ENCODE data around the gene QSER1.
A peak's percentile ranks its signal among the peaks of the same experiment; 100 is the strongest.

The QSER1 gene

GRCh38 chr11:32890843-32891656 is 1.6 kb upstream of the QSER1 start:
- Histone ChIP-seq H3K9ac (no peak overlapping the region), H3K4me1 (peaks cover 6% of the 10 kb centered on the region), H3K9me3 (ENCODE audit: control insufficient read depth, low read length) (no peaks in the 10 kb centered on the region), H2AFZ (peak overlapping the region; percentile 89), H3K27ac (no peak overlapping the region), H3K27me3 (ENCODE audit: control insufficient read depth, insufficient read depth, low read length) (no peaks in the 10 kb centered on the region), H3K79me2 (no peaks in the 10 kb centered on the region), H3K4me2 (ENCODE audit: low read length) (peak overlapping the region; percentile 66), H3K4me3 (ENCODE audit: low read depth, low read length) (peak overlapping the region; percentile 71), H3K36me3 (ENCODE audit: control insufficient read depth, insufficient read depth, low read length) (no peaks in the 10 kb centered on the region)
- no peak for TF ChIP-seq CTCF (IDR thresholded peaks at IDR 0.05)

DNA sequence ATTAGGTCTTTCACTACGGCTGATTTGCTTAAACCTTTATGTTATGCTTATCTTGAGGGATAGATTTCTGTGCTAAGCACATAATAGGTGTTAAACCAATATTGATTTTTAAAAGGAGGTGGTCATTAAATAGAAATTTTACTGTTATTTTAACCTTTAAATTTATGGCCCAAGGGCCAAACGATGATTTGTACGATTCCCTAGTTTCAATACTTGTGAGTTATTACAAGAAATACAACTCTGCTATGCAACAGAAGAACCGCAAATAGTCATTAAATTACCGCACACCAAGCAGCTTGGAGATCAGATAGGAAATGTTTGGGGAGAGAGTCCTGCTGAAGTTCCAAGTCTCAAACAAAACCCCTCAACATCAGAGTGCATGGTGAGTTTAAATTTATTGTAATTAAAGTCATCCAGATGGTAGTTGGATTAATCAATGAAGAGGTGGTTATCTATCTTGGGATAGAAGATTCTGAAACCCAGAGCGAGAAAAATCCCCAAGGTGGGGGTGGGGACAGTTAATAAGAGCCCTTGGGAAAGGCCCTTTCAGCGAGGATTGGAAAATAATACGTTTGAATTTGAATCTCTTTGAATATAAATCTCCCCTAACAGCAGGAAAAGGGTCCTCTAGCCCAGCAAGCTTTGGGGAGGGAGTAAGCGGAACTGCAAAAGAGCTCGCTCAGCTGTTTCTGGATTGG is 805 bp upstream of the QSER1 start:
- H3K9ac ChIP-seq = peak overlapping the region; percentile 72
- peak overlapping the region; percentile 66 for H3K4me2 ChIP-seq (ENCODE audit: low read length)
- H2AFZ ChIP-seq = peak overlapping the region; percentile 89
- no peaks in the 10 kb centered on the region for H3K9me3 ChIP-seq (ENCODE audit: control insufficient read depth, low read length)
- H3K36me3 ChIP-seq (ENCODE audit: control insufficient read depth, insufficient read depth, low read length) = no peaks in the 10 kb centered on the region
- peak overlapping the region; percentile 82 for H3K27ac ChIP-seq
- peak overlapping the region; percentile 71 for H3K4me3 ChIP-seq (ENCODE audit: low read depth, low read length)
- no peaks in the 10 kb centered on the region for H3K27me3 ChIP-seq (ENCODE audit: control insufficient read depth, insufficient read depth, low read length)
- no peak for TF ChIP-seq CTCF (IDR thresholded peaks at IDR 0.05)
- H3K4me1 ChIP-seq = peaks cover 6% of the 10 kb centered on the region
- peaks cover 2% of the 10 kb centered on the region for H3K79me2 ChIP-seq

GRCh38 chr11:32893093-32893342 is 407 bp downstream of the QSER1 start:
- Histone ChIP-seq H3K4me1 (peaks cover 6% of the 10 kb centered on the region), H3K79me2 (peaks cover 2% of the 10 kb centered on the region), H3K36me3 (ENCODE audit: control insufficient read depth, insufficient read depth, low read length) (no peaks in the 10 kb centered on the region), H2AFZ (peak overlapping the region; percentile 81), H3K4me2 (ENCODE audit: low read length) (peak overlapping the region; percentile 69), H3K4me3 (ENCODE audit: low read depth, low read length) (peak overlapping the region; percentile 63), H3K9ac (peak overlapping the region; percentile 21), H3K9me3 (ENCODE audit: control insufficient read depth, low read length) (no peaks in the 10 kb centered on the region), H3K27me3 (ENCODE audit: control insufficient read depth, insufficient read depth, low read length) (no peaks in the 10 kb centered on the region), H3K27ac (peak overlapping the region; percentile 53)
- no peak for TF ChIP-seq CTCF (IDR thresholded peaks at IDR 0.05)

DNA sequence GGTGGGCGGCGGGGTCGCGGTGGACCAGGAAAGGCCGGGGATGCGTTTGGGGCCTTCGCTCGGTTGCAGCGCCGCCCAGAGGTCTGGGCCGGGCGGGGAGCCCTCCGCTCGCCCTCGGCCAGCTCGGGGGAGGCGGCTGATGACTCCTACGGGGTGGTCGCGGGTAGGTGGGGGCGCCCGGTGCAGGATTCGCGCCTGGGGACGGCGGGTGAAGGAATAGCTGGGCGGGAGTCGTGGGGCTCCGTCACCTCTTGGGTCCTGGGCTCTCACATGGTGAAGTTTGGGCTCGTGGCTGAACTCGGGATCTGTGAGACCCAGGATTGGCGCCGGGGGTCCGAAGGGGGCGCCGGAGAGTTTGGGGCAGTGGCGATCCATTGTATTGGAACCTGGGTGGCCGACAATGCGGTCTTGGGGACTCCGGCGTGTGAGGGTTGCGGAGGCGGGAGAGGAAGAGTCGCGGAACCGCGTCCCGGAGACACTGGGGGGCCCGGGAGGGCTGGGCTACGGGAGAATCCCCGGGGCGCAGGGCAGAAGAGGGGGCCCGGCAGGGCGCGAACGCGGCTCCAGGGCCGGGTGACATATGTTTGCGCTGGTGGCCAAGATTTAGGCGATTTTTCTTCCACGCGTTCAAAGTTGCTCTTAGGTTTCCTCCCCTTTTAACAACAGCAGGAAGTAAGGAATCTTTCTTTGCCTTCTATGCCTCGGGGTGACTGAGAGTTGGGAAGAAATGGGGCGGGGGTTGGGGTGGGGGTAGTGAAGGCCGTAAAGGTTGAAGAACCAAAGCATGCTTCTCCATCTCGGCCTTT is 935 bp downstream of the QSER1 start:
- Histone ChIP-seq H3K36me3 (ENCODE audit: control insufficient read depth, insufficient read depth, low read length) (no peaks in the 10 kb centered on the region), H3K4me2 (ENCODE audit: low read length) (peak overlapping the region; percentile 69), H3K9ac (peak overlapping the region; percentile 21), H3K9me3 (ENCODE audit: control insufficient read depth, low read length) (no peaks in the 10 kb centered on the region), H3K79me2 (peaks cover 2% of the 10 kb centered on the region), H2AFZ (peak overlapping the region; percentile 81), H3K27me3 (ENCODE audit: control insufficient read depth, insufficient read depth, low read length) (no peaks in the 10 kb centered on the region), H3K4me3 (ENCODE audit: low read depth, low read length) (peak overlapping the region; percentile 63), H3K27ac (peak overlapping the region; percentile 53), H3K4me1 (peaks cover 6% of the 10 kb centered on the region)
- TF ChIP-seq CTCF (IDR thresholded peaks at IDR 0.05) = peak; percentile 26
